Esophagus squamous epithelium (tissue), 5 donors: ENCODE data around the gene GRB7. TPM values are rescaled to one million over a fixed set of nuclear protein-coding genes. Genes with fewer than 3 reads are reported as not detected.
A peak's percentile ranks its signal among the peaks of the same experiment; 100 is the strongest.

Experiments
- DNase-seq: peaks from one replicate; lab custom pipeline; 2025; lab: John Stamatoyannopoulos, UW
- H3K27ac ChIP-seq, 4 donors: fragments of 200-600 bp; sonication (generic); one replicate each; pipeline ENCODE4 v1.5.1; 2016 to 2019; ENCODE audit warnings: mild to moderate bottlenecking in 1 of 4
- H3K27me3 ChIP-seq, 4 donors: fragments of 200-600 bp; sonication (generic); 1 replicate in 3 of 4; 2 replicates in 1 of 4; pipeline versions ENCODE4 v1.5.1 to v1.6.0; 2017 to 2021; ENCODE audit warnings: antibody characterized with exemption in 1 of 4
- H3K36me3 ChIP-seq, 3 donors: fragments of 200-600 bp; sonication (generic); one replicate each; pipeline ENCODE4 v1.5.1; 2016 to 2019
- H3K4me1 ChIP-seq, 3 donors: fragments of 200-600 bp; sonication (generic); one replicate each; pipeline ENCODE4 v1.5.1; 2017 to 2019
- H3K4me3 ChIP-seq, 4 donors: fragments of 200-600 bp; sonication (generic); 1 replicate in 3 of 4; 2 replicates in 1 of 4; pipeline ENCODE4 v1.5.1; 2016 to 2019; ENCODE audit warnings: mild to moderate bottlenecking in 2 of 4, moderate library complexity in 1 of 4
- H3K9me3 ChIP-seq, 3 donors: fragments of 200-600 bp; sonication (generic); one replicate each; pipeline ENCODE4 v1.5.1; 2016 to 2019
- POLR2A ChIP-seq, 4 donors: fragments of 450-650 bp; IDR thresholded peaks; one replicate each; pipeline ENCODE4 v1.6.1; 2017; ENCODE audit warnings: antibody characterized with exemption in 4 of 4, mild to moderate bottlenecking in 4 of 4, moderate library complexity in 3 of 4
- WGBS, 2 donors: methylation state at CpG; one replicate each; pipeline ENCODE4 v1.1.5; 2018; 5-methylcytosine and 5-hydroxymethylcytosine counted together
- intact Hi-C: fragments of 100-400 bp; cut with DNase I; formaldehyde crosslinking; loops from one replicate; pipeline ENCODE4 v1.15.0; 2022
- total RNA-seq, 4 donors: library from RNA; depleted of rRNA; stranded (reverse); fragments of >200 nt; gene quantifications; one replicate each; pipeline ENCODE4 v1.1.0, GENCODE V29; 2016
- TF ChIP-seq, protein P1 (sequence below), 6 experiments: fragments of 450-650 bp in 4 of 6; fragments of 200-600 bp in 2 of 6; sonication (generic) in 2 of 6; IDR thresholded peaks; one replicate each; pipeline ENCODE4 v1.5.1; 2016 to 2019; ENCODE audit warnings: antibody characterized with exemption in 6 of 6, mild to moderate bottlenecking in 4 of 6, moderate library complexity in 4 of 6
- donor health status: DM: yes; HTN: yes; CAD: no.

GRB7 gene
- total RNA-seq, 4 donors from 2014 or later: 25.1 to 62.1 (median 55.9) TPM

DNA sequence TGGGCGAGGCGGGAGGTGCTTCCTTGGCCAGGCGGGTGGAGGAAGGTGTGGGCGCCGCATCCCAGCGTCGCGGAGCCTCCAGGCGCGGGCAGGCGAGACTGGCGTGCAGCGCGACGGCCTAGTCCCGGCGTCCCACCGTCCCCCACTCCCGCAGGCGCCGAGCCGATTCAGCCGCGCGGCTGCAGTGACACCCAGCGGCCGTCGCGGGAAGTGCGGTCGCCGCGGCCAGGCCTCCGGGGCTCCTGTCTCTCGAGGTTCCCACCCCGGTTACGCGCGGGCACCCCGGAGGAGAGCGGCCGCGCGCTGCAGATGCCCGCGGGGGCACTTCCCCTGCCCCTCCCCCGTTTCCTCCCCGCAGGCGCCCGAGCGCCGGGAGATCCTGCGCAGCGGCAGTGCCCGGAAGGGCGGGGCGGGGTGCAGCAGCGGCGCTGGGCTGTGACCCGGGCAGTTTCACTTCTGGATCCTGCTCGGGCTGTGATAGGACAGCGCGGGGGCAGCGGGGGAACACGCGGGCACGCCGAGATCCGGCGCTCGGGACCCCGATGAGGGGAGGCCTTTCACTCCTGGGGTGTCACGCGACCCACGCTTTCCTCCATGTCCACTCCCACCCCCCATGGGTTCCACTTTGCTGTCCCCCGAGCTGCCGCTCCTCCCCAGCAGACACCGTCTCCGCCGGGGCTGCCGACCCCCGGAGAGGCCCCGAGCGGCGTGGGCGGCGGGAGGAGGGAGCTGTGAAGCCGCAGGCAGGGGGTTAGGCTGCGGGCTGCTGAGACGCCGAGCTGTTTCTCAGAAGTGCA is 16.6 kb downstream of the GRB7 start:
- Histone ChIP-seq H3K4me3 (peak overlapping the region; percentile 40 to 85 (median 73)), H3K9me3 (no peaks in the 10 kb centered on the region), H3K27me3 (no peaks in the 10 kb centered on the region), H3K4me1 (peaks cover 20 to 44% (median 22%) of the 10 kb centered on the region in 3 donors), H3K36me3 (no peaks in the 10 kb centered on the region), H3K27ac (peak overlapping the region; percentile 83 to 95 (median 92))
- peak; percentile 73 for DNase-seq
- intact Hi-C loops: no loop called here
- 0% methylated on average over 17 of the region's 91 CpGs; no CpG with 5 or more reads in 1 of the 2 donors for WGBS, 2 donors
- TF ChIP-seq POLR2A (IDR thresholded peaks at IDR 0.05): peak in 2 of 4 donors; percentile 67 to 83
- TF ChIP-seq, protein P1, sequence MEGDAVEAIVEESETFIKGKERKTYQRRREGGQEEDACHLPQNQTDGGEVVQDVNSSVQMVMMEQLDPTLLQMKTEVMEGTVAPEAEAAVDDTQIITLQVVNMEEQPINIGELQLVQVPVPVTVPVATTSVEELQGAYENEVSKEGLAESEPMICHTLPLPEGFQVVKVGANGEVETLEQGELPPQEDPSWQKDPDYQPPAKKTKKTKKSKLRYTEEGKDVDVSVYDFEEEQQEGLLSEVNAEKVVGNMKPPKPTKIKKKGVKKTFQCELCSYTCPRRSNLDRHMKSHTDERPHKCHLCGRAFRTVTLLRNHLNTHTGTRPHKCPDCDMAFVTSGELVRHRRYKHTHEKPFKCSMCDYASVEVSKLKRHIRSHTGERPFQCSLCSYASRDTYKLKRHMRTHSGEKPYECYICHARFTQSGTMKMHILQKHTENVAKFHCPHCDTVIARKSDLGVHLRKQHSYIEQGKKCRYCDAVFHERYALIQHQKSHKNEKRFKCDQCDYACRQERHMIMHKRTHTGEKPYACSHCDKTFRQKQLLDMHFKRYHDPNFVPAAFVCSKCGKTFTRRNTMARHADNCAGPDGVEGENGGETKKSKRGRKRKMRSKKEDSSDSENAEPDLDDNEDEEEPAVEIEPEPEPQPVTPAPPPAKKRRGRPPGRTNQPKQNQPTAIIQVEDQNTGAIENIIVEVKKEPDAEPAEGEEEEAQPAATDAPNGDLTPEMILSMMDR (IDR thresholded peaks at IDR 0.05): peak; percentile 96 to 100 (median 99)

DNA sequence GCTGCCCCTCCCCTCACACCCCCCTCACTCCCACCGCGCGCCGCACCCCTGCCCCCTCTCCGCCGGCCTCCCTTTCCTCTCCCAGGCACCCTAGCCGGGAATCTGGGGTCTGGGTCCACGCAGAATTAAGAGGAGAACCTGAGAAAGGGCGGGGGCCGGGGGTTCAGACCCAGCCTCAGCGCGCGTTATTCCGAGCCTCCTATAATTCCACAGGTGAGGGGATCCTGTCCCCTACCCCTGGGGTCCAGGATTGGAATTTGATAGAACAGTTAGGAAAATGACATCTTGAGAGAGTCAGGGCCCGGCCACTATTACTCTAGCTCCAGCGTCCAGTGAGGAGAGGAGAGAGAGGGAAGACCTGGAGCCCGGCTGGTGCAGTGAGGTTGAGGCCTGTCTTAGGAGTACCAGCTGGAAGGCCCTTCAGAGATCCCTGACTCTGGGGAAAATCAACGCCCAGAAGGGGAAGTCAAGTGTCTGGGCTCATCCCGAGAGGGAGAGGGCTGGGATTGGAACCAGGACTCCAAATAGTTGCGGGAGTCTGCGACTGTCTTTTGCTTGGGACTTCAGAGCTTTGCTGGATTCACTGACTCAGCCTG is 17.3 kb downstream of the GRB7 start:
- H3K4me3 ChIP-seq: peak overlapping the region; percentile 40 to 85 (median 73)
- H3K9me3 ChIP-seq: no peaks in the 10 kb centered on the region
- H3K36me3 ChIP-seq: no peaks in the 10 kb centered on the region
- DNase-seq: no peak
- peaks cover 18 to 37% (median 21%) of the 10 kb centered on the region in 3 donors for H3K4me1 ChIP-seq
- intact Hi-C loops: loop anchor here (5.0 kb wide), 1 partner anchor 133 kb away; no protein-coding TSS in a partner anchor
- no peak for TF ChIP-seq POLR2A (IDR thresholded peaks at IDR 0.05)
- TF ChIP-seq, protein P1 (IDR thresholded peaks at IDR 0.05): no peak
- H3K27me3 ChIP-seq: peaks cover 0 to 4% (median 0%) of the 10 kb centered on the region in 4 donors
- WGBS, 2 donors: 30 to 42% methylated on average over 6 to 13 of the region's 21 CpGs
- H3K27ac ChIP-seq: peak overlapping the region; percentile 83 to 95 (median 92)

DNA sequence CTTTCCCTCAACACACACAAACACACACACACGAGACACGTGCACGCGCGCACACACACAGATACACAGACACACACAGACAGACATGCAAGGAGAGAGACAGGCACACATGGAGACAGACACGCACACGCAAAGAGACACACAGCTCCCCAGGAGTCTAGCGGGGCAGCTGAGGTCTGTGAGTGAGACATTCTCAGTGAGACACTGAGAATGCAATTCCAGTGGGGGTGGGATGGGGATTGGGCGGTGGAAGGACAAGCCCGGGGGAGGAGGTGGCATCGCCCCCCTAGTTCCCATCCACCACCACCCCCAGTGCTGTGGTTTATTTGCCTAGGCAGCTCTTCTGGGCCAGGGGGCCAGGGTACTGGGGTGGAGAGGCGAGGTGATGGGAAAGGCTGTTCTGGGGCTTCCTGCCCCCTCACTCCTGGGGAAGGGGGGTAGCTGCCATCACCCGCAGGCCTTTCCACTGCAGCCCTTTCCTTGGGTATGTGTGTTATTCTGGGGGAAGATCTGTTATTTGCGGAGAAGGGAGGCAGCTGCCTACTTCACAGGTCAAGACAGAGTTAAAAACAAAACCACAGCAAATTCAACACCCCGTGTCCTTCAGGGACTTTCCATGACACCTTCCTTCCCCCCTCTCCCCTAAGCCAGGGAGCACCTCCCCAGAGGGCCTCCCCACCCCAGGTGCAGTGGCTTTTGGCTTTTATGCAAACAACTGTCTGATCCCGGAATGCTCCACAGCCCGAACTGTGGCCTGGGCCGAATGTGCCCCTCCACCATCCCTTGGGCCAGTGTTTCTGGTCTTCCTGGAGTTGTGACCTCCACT is 18.0 kb downstream of the GRB7 start:
- H3K27me3 ChIP-seq: peaks cover 0 to 8% (median 0%) of the 10 kb centered on the region in 4 donors
- TF ChIP-seq, protein P1 (IDR thresholded peaks at IDR 0.05): no peak
- TF ChIP-seq POLR2A (IDR thresholded peaks at IDR 0.05): no peak
- intact Hi-C loops: loop anchor here (5.0 kb wide), 1 partner anchor 133 kb away; no protein-coding TSS in a partner anchor
- WGBS, 2 donors: 59 to 62% methylated on average over 10 to 11 of the region's 18 CpGs
- no peak overlapping the region for H3K4me3 ChIP-seq
- peak overlapping the region; percentile 83 to 95 (median 92) for H3K27ac ChIP-seq
- DNase-seq: no peak
- no peaks in the 10 kb centered on the region for H3K36me3 ChIP-seq
- H3K9me3 ChIP-seq: no peaks in the 10 kb centered on the region
- peaks cover 15 to 31% (median 18%) of the 10 kb centered on the region in 3 donors for H3K4me1 ChIP-seq

DNA sequence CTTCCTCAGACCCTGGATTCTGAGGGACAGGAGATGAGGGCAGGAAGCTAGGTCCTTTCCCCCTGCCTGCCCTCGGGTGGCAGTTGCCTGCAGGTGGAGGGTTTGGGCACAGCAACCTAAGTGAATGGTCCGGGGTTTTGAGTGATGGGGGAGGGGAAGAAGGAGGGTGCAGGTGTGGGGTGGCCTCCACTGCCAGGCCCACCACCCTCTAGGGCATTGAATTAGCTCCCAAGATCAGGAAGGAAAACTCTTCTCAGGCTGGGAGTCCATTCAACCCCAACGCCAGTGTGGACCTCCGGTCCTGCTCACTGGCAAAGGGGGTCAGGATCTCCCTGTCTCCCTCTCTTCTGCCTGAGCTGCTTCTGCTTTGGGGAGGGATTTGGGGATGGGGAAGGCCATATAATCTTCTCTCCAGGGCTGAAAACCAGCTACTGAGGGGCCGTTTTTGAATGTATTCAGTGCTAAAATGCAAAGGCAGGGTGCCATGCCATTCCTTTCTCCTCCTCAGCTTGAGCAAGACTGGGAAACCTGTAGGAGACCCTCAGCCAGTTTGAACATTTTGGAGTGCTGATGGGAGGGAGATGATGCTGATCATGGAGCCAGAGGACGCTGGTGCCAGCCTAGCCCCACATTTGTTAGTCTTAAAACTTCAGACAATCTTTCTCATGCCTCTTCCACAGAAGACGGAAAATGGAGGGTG is 18.8 kb downstream of the GRB7 start:
- H3K36me3 ChIP-seq: no peaks in the 10 kb centered on the region
- 64 to 71% methylated on average over 4 to 6 of the region's 7 CpGs for WGBS, 2 donors
- H3K9me3 ChIP-seq: no peaks in the 10 kb centered on the region
- H3K27ac ChIP-seq: peak overlapping the region in 3 of 4 donors; percentile 19 to 93 (median 90)
- peaks cover 0 to 14% (median 0%) of the 10 kb centered on the region in 4 donors for H3K27me3 ChIP-seq
- no peak overlapping the region for H3K4me3 ChIP-seq
- TF ChIP-seq, protein P1 (IDR thresholded peaks at IDR 0.05): no peak
- no peak for TF ChIP-seq POLR2A (IDR thresholded peaks at IDR 0.05)
- intact Hi-C loops: loop anchor here (5.0 kb wide), 1 partner anchor 134 kb away; no protein-coding TSS in a partner anchor
- peaks cover 15 to 31% (median 18%) of the 10 kb centered on the region in 3 donors for H3K4me1 ChIP-seq
- DNase-seq: no peak
